GM21381 (cell line): Measurements from ENCODE around the gene IGFL1.
"Not testable (repeated sequence)": the region's sequence is repeated elsewhere in the genome, so short reads cannot be mapped to it uniquely, and the experiment has no call there.

Experiments
- ATAC-seq: cut with Tn5 transposase; IDR thresholded peaks from one replicate; pipeline ENCODE4 v1.9.1; 2021; ENCODE audit warnings: mild to moderate bottlenecking, moderate library complexity; ENCODE audit not compliant: unreplicated experiment

IGFL1 gene

DNA sequence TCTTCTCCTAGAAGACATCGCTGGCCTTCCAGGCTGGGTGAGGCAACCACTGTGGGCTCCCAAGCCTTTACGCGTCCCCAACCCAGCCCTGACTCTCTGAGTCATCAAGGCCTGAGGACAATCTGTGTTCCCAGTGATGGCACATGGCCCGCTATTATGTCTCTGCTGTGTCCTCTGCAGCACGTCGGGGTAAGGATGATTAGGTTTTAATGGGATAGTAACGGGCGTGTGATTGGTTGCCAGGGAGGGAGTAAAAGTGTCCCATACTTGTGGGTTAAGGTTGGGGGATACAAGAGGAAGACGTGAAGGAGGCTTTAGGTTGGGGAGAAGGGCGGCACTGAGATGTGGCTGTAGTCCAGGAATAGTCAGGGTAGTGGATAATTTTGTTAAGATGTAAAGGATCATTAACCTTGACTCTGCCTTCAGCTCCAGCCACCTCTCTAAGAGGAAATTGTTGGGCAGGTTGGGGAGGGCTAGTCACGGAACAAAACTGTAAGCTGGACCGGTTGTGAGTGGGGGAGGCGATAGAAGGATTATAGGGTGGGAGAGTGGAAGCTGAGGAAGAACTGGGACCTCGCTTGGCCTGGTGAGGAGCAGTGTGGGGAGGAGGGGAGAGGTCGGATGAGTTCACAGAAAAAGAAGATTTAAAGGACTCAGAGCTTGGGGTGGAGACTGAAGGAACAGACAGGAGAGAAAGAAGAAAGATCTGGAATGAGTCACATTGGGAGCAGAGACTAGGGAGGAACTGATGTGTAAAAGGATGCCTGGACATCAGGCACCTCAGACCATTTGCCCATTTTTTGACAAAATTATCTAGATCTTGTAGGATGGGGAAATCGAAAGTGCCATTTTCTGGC is 27.9 kb upstream of the IGFL1 start:
- ATAC-seq = no peak

DNA sequence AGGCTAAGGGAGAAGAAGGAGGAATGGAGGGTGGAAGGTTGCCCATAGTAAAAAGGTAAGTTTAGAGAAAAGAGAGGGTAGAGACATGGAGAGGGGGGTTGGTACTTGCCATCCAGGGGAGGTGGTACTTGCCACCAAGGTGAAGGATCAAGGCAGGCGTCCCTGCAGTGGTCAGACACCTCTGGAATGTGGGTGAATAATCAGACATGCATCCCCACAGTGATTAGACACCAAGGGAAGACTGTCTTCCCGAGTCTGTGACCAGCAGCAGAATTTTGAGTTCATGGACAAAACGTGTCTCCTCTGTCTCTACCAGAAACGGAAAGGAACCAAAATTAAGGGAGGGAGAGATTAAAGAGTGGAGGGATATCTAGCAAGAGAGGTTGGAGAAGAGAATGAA is 27.1 kb upstream of the IGFL1 start:
- ATAC-seq = no peak

DNA sequence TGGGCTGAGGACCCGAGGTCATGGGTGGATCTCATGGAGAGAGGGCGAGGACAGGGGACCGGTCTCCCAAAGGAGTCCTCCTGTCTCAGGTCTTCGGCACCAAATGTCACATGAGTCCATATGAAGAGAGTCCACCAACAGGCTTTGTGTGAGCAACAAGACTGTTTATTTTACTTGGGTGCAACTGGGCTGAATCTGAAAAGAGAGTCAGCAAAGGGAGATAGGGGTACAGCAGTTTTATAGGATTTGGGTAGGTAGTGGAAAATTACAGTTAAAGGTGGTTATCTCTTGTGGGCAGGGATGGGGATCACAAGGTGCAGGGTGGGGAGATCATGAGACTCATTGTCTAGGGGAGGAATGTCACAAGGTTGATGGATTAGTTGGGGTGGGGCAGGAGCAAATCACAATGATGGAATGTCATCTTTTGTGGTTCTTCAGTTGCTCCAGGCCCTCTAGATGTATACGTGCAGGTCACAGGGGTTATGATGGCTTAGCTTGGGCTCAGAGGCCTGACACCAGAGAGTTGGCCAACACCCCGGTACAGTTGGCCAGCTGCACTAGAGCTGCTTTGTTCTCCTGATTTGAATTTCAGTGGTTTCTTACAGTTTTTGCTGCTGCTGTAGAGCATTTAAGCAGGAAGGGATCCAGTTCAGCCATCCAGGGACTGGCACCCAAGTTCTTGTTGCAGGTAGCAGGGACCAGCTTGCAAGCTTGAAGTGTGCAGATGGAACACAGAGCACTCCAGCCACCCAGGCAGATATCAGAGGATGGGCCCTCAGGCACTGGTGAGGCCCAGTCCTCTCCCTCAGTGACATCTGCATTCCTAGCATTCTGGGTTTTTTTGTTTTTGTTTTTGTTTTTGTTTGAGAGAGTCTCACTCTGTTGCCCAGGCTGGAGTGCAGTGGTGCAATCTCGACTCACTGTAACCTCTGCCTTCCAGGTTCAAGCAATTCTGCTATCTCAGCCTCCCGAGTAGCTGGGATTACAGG is 26.4 kb upstream of the IGFL1 start:
- no peak for ATAC-seq

DNA sequence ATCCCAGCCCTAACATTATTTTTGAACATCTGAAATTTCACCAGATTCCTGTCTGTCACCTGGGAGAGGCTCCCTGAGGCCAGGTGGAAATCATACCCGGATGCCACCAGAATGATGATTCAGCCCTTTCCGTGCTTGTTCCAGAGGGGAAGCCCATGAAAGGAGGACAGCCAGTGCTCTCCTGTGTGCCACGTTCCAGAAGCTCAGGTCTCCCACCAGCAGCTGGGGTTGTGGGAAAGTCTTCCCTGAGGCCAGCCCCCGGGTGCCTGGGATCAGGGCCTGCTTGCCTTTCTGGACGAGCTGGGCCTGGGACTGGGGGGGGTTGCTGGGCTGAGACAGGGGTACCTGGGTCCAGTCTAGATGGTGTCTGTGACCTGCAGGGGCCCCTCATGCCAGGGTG is 25.5 kb upstream of the IGFL1 start:
- no peak for ATAC-seq

DNA sequence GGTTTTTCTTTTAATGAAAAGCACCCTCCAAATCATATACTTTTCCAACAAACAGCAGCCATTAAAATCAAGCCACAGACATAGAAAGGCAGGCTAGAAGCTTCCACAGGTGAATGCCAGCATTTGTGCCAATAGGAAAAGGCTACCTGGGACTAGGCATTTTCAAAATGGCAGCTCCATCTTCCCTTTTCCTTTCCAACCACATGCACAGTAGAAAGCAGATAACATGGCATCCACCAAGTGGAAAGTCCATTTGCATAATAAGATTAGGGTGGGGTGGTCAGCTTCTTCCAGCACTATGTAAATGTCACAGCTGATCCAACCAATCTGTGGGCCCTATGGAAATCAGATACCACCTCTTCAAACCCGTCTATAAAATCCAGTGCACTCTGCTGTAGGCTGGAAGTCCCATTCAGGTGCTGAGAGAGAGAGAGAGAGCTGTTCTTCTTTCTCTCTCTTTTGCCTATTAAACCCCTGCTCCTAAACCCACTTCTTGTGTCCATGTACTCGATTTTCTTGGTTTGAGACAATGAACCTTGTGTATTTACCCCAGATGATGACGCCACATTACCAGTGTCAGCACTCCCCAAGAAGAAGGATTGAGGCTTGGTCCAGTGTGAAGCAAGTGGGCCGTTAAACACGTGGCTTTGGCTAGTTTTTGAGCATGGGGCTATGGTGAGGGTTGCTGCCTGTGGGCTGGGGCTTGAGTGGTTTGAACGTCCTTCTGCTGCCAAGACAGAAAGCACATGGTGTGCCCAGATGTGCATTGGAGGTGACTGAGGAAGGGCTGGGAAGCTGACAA is 24.2 kb upstream of the IGFL1 start:
- no peak for ATAC-seq

DNA sequence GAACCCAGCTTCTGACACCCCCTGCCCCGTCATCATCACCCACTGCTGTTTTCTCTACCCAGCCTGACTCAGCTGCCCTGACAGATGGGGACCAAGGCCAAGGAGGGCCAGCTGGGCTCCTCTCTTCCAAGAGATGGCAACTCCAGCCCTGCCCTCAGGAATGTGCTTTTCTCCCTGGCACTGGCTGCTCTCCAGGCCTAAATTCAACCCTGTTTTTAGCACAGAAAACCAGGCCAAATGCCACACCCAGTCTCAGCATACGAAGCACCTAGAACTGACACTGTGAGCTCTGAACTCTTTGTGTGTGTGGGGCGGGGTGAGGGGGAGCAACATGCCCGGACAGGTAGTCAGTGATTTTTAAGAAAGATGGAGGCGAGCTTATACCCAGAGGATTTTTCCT is 23.4 kb upstream of the IGFL1 start:
- no peak for ATAC-seq

DNA sequence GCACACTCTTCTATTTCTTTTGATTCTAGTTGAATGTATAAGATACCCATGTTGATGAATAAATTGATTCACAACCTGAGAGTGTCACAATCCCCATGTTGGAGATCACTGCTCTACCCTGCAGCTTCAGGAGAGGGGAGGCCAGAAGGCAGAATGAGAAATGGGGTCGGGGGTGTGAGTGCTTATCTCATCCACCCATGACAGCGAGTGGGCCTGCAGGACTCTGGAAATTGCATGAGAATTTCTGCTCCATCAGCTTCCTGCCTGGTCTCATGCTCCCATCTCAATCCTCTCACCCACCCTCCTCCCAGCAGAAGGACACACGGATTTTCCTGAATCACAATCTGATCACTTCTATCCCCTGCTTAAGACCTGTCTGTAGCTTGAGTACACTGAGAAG is 22.9 kb upstream of the IGFL1 start:
- ATAC-seq = no peak

DNA sequence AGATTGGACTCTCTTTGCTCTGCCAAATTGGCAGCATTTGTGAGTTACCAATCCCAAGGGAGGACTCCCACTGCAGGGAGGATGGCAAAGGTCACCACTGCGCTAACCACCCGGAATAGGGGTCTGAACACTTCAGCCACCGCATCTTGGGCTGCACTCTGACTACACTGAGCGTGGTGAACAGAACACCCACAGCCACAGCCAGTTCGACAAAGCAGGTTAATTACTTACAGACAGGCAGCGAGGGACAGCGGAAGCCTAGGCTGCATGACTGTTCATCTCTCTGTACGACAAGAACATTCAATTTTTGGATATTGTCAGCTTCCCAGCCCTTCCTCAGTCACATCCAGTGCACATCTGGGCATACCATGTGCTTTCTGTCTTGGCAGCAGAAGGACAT is 21.7 kb upstream of the IGFL1 start:
- ATAC-seq = not testable (repeated sequence)

DNA sequence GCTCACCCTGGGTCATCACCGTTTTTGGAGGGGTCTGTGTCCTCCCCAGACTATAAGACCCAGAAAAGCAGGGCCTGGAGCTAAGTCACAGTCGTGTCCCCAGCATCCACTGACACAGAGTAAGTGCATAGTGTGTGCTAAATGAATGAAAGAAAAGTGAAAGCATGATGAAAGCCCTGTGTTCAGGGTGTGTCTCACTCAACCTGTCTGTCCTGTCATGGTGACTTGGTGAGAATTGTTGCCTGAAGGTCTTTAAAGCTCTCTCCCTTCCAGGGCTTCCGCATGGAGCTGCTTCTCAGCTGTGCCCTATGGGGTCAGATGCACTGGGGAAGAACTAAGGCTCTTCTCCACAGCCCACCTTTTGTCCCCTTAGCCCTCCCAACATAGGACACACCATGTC is 20.5 kb upstream of the IGFL1 start:
- no peak for ATAC-seq

DNA sequence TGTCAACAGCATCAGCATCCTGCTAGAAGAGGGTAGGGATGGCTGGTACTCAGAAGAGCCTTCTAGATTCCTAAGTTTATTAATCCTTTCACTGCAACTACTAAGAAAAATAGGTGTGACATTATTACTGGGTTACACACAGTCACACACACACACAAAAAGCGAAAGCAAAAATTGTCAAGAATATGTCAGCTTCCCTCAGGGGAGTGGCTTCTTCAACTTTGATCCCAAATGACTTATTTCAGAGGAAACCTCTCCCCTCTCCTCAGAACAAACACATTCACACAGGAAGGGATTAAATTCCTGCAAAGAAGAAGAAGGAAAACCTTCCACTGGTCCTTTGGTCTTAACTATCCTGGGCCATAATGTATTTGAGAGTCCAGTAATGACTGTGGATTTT is 20.1 kb upstream of the IGFL1 start:
- ATAC-seq = no peak

DNA sequence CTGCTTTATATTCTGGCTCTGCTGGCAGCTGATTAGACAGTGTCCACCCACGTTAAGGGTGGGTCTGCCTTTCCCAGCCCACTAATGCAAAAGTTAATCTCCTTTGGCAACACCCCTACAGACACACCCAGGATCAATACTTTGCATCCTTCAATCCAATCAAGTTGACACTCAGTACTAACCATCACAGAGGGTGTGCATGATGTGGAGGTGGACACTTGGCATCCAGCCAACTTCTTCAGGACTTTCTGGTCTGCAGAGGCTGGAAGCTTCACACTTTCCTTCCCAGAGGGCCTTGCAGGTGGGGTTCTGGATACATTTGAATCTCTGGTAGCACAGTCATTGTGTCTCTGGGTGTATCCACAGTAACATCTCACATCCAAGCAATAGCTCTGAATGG is 18.9 kb upstream of the IGFL1 start:
- ATAC-seq = no peak

DNA sequence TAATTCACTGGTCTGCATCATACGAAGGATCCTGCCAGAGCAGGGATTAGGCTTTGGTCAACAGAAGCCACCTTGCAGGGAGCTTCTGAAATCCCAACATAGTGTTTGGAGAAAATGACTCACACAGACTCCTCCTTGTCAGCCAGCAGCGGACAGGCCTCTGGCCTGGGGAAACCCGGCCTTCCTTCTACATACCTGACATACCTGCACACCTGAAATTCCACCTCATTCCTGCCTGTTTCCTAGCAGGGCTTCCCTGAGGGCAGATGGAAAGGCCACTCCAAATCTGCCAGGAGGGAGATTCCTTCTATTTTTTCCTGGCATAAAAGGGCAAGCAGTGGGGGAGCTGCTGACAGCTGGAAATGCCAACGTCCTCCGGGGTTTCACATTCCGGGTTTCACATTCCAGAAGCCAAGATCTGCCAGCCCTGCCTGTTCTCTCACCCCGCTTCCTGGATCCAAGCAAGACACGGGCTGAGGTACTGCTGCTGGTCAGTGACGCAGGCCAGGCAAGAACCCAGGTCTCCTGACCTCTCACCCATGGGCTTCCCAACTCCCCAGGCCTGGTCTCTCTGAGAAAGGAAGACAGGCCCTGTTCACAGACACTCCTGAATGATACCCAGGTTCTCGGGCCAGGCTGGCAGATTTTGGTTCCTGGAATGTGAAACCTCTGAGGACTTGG is 18.2 kb upstream of the IGFL1 start:
- no peak for ATAC-seq

DNA sequence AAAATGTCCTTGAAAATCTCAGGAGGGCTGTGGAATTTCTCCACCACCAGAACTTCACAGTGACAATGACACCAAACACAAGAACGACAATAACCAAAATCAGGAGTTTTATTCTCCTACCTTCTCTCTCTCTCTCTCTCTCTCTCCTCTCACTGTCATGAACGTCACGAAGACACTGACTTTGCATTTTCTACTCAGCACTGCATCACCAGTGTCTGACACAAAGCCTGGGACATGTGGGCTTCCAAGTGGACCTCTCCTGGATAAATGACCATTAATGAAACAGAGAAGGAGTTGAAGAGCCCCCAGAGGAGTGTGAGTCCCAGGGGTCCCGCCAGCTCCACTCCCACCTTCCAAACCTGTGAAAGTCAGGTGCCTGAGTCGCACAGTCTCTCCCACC is 16.9 kb upstream of the IGFL1 start:
- ATAC-seq = not testable (repeated sequence)

DNA sequence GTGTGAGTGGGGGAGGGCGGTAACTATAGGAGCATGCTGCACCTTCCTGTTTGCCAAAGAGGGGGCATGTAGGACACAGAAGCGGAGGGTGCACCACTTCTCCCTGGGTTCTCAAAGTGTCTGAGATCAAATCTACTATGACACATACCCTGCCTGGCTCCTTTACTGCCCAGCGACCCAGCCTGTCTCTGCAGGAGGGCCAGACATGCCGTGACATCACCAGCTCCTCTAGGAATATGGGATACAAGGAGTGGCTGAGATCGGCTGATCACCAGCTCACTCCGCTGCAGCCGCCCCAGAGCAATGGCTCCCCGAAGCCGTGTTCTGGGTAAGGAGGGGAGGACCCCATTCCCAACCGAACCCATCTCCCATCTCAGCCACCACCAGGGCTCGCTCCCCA is 16.4 kb upstream of the IGFL1 start:
- no peak for ATAC-seq

DNA sequence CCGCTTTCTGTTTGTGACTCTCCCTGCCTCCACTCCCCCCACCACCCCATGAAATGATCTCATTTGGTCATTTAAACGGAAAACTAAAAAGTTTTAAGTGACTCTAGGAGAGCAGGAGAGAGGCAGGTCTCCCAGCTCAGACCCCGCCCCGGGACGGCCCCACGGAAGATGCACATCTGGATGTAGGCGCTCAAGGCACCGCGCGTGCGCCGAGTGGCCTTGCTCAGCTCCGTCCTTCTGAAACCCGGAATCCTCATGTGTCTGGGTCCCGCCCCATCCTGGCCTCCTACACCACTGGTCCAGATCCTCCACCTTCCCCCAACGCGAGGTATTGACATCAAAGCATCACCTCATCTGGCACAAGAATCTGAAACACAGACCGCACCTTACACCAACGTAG is 15.7 kb upstream of the IGFL1 start:
- no peak for ATAC-seq

DNA sequence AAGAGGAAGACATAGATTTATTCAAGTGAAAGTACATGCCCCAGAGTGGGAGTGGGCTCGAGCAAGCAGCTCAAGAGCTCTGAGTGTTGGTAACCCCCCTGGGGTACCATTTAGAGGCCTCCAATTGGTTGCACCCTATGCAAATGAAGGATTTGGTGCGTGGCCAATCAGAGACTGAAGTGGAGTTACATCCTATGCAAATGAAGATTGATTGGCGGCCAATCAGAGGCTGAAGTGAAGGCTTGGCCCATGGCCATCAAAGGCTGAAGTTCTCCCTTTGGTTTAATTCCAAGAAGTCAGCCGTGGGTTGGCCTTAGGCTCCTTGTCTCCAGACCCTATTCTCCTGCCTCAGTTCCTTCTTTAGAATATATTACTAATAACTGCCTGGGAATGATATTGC is 12.9 kb upstream of the IGFL1 start:
- ATAC-seq = no peak

DNA sequence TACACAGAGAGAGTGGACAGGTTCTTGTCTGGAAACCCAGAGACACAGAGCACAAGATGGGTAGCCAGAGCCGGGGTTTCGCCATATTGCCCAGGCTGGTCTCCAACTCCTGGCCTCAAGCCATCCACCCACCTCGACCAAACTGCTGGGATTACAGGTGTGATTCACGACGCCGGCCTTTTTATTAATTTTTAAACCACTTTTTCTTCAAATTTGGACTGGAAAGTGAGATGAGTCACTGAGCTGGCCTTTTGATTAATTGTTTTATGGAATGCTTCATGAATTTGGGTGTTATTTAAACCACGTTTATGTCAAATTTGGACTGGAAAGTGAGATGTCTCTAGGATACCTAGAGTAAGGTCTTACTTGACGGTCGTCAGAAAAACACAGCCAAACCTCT is 12.1 kb upstream of the IGFL1 start:
- ATAC-seq = no peak

DNA sequence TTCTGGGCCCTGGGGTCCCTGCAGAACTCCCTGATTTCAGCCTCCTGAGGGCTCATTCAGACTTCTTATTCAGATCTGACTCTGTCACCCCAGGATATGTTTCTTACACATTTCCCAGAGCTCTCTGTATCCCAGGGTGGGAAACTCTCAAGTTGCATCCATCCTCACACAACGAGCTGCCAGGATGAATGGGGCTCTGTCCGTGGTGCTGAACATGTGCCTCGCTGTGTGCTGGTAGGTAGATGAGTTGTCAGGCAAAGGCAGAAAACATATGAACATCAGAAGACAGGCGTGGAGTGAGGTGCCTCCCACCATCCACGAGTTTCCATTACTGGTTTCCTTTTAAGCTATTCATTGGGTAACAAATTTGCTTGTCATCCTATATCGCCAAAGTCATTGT is 11.4 kb upstream of the IGFL1 start:
- no peak for ATAC-seq

DNA sequence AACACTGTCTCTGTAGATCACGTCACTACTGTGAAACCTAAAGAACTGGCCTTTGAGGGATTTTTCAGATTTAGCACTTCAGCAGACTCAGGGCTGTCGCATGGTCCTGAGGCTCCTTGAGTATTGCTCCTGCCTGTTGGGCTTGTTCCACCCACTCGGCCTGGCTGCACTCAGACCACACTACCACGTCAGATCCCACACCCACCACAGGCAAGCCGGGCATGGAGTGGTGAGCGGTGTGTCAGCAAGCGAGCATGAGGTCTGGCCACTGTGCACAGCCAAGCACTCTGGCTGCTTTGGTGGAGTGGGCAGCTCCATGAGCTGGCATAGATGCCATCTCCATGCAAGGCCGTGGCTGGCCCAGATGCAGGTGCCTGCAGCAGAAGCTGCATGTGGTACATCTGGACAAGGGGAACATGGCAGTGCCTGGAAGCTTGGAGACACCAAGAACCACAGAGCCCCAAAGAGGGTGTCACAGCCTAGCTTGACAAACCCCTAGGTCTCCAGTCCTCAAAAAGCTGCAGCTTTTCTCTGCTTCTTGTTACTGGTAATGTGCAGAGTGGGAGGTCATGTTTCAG is 9.4 kb upstream of the IGFL1 start:
- ATAC-seq = no peak

DNA sequence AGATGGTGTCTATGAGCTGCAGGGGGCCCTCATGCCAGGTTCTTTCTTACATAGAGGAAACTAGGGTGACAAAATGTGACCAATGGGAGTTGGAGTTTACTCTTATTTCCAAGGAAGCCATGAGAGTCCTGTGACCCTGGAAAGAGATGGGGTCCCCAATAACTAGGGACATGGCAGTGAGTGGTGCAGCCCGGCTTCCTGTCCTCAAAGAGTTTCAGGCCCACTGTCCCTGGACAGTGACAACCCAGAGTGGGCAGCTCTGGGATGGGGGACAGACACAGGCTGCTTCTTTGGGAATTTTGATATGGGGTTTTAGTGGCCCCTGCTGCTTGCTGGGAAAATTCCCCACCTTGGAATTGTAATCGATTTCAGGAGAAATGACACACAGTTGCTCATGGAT is 8.4 kb upstream of the IGFL1 start:
- no peak for ATAC-seq
